Skin epidermis (tissue), 12 donors: ENCODE results near the gene ANP32D.
A peak's percentile ranks its signal among the peaks of the same experiment; 100 is the strongest.
"Not testable (repeated sequence)": the region's sequence is repeated elsewhere in the genome, so short reads cannot be mapped to it uniquely, and the experiment has no call there.

Source experiments
- H3K27ac ChIP-seq, 21 experiments: fragments of 200-600 bp; sonication (generic) in 11 of 21; one replicate each; pipeline ENCODE4 v1.5.0; 2020; ENCODE audit warnings: mild to moderate bottlenecking in 3 of 21, inconsistent platforms in 2 of 21, moderate library complexity in 2 of 21
- H3K4me3 ChIP-seq, 7 experiments: fragments of 200-600 bp; sonication (generic) in 2 of 7; one replicate each; pipeline ENCODE4 v1.5.0; 2020; ENCODE audit warnings: inconsistent platforms in 2 of 7, mild to moderate bottlenecking in 2 of 7, moderate library complexity in 1 of 7

ANP32D gene

DNA sequence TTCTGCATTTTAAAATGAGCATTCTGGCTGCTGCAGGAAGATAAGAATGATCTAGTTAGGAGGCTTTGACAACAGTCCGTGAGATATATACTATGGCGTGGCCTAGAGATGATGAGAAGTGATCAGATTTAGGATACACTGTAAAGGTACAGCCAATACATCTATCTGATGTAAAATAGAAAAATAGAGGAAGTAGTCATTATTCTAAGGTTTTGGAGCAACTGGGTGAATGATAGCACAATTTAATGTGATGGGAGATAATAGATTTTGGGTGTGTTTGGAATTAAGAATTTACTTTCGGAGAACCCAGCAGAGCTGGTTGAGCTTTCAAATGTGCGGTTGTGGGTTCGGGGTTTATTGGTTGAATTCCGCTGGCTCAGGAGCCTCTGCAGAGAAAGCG, at the start of gene ANP32D:
Gene ANP32D (plus strand): TSS at position 301 of the 400 bp plus-strand sequence. CDS start 106 bp downstream, outside the sequence.
- Histone ChIP-seq H3K4me3 (no peak within 1 kb of the TSS), H3K27ac (no peak within 1 kb of the TSS)

DNA sequence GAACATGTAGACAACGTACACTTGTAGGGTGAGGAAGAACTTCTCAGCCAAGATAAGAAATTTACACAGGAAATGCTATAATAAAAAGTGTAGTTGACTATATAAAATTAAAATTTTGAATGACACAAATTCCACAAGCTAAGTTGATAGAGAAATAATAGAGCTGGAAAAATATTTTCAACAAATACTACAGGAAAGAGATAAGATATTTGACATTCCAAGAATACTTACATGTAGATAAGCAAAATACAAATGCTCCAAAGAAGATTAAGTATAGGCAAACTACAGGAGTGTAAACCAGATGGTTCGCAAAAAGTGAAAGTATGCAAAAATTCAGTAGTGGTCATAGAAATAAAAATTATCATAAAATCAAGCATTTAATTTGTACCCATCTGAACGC, 49.2 kb upstream of the ANP32D start:
- Histone ChIP-seq H3K4me3 (no peak overlapping the region), H3K27ac (no peak overlapping the region)

DNA sequence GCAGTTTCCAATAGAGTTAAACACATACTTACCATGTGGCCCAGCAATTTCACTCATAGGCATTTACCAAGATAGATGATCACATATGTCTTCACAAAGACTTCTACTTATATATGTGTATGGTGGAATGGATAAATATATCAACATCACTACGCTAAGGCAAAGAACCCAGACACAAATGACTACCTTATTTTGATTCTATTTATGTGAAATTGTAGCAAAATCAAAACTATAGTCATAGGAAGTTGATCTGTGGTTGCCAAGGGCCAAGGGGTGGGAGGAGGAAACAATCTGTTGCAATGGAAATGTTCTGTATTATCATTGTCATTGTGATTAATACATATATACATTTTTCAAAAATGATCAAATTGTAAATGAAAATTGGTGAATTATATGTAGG, 47.7 kb upstream of the ANP32D start:
- Histone ChIP-seq H3K4me3 (no peak overlapping the region), H3K27ac (no peak overlapping the region)

DNA sequence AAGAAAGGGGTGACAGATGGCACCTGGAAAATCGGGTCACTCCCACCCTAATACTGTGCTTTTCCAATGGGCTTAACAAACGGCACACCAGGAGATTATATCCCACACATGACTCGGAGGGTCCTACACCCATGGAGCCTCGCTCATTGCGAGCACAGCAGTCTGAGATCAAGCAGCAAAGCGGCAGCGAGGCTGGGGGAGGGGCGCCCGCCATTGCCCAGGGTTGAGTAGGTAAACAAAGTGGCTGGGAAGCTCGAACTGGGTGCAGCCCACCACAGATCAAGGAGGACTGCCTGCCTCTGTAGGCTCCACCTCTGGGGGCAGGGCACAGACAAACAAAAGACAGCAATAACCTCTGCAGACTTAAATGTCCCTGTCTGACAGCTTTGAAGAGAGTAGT, 38.3 kb upstream of the ANP32D start:
- H3K27ac ChIP-seq, H3K4me3 ChIP-seq: not testable (repeated sequence)

DNA sequence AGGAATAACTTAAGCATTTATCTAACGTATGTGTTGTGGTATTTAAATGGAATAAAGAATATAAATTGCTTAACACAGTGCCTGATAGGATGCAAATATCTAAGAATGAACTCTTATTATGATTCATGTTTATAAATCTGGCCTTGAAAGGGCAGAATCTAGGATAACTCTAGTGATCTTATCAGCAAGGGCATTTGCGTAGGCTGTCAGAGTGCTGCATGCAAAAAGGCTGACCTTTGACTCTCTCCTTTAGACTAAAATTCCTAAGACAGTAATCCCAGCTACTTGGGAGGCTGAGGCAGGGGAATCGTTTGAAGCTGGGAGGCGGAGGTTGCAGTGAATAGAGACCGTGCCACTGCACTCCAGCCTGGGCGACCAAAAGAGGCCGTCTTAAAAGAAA, 31.3 kb upstream of the ANP32D start:
- Histone ChIP-seq H3K27ac (no peak overlapping the region), H3K4me3 (no peak overlapping the region)

DNA sequence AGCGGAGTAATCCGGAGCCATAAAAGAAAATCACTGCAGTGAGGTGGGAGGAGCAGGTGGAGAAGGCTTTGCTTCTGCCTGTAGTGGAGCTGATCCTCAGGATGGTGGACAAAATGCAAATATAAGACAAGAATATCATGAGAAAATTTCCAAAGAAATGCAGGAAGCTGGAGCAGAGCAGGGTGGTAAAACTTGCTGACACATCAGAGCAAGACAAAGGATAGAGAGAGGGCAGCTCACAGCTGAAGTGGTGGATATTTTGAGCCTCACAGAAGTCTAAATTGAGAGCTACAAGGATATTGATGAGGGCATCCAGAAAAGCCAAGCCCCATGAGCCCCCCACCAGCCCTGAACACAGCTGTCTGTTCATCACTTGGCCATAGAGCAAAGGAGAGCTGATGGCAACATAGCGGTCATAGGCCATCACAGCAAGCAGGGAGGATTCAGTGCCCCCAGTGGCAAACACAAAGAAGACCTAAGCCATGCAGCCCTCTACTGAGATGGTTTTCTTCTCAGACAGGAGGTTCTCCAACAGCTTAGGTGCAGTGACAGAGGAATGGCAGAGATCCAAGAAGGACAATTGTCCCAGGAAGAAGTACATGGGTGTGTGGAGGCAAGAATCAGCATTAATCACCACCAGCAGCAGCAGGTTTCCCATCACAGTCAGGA, 30.0 kb upstream of the ANP32D start:
- Histone ChIP-seq H3K4me3 (no peak overlapping the region), H3K27ac (no peak overlapping the region)

DNA sequence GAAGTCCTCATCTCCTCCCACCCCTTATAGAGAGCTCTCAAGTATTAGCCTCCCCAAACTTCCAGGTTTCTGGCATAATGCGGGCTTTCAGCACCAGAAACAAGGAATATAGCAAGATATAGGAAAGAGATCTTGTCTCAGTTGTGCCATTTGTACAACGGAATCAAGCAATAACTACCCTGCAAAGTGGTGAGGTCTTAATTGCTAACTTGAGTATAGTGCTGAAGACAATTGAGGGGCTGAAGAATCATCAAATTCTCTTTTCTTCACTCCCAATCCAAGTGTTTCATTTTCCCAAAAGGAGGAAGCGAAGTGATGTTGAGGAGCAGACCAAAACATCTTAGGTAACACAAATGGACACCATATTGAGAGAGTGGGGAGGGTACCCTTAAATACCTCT, 26.8 kb upstream of the ANP32D start:
- Histone ChIP-seq H3K4me3 (no peak overlapping the region), H3K27ac (no peak overlapping the region)

DNA sequence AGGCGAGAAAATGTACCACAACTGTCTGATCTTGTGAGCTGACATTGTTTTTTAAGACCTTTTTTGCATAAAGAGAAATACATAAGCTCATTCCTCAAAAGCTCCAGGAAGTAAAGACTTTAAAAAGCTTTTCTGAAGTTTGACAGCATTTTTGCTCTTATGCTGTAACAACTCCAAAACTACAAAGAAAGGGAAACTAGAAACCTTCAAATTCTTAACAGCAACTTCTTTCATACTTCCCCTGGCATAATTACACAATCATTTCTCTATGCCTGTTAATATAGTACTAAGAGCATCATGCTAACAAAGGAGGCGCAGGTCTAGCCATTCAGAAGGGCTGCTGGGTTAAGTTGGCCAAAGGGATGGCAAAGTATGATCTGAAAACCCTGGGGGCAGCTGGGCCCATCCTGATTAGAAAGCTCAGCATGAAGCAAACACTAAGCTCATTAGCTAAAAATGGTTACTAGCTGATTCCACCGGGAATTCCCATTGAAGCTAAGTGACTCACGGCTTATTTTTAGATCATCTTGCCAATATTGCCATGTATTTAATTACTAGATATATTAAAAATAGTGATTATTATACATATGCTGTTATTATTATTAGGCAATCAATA, 26.1 kb upstream of the ANP32D start:
- Histone ChIP-seq H3K27ac (no peak overlapping the region), H3K4me3 (no peak overlapping the region)

DNA sequence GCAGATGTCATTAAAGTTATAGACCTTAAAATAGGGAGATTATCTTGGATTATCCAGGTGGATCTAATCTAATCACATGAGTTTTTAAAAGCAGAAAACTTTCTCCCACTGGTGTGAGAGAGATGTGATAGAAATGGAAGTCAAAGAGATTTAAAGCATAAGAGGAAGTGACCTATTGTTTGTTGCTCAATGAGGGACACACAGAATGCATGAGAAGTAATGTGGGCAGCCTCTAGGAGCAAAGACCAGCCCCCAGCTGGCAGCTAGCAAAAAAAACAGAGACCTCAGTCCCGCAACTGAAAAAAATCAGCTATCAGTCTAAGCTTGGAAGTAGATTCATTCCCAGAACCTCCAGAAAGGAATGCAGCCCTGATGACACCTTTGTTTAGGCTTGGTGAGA, 24.6 kb upstream of the ANP32D start:
- Histone ChIP-seq H3K4me3 (no peak overlapping the region), H3K27ac (no peak overlapping the region)

DNA sequence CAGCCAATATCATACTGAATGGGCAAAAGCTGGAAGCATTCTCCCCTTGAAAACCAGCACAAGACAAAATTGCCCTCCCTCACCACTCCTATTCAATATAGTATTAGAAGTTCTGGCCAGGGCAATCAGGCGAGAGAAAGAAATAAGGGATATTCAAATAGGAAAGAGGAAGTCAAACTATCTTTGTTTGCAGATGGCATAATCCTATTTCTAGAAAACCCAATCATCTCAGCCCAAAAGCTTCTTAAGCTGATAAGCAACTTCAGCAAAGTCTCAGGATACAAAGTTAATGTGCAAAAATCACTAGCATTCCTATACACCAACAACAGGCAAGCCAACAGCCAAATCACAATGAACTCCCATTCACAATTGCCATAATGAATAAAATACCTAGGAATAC, 21.0 kb upstream of the ANP32D start:
- Histone ChIP-seq H3K27ac (no peak overlapping the region), H3K4me3 (no peak overlapping the region)

DNA sequence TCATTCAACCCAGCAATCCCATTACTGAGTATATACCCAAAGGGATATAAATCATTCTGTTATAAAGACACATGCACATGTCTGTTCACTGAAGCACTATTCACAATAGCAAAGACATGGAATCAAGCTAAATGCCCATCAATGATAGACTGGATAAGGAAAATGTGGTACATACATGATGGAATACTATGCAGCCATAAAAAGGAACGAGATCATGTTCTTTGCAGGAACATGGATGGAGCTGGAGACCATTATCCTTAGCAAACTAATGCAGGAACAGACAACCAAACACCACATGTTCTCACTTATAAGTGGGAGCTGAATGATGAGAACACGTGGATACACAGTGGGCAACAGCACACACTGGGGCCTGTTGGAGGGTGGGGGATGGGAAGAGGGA, 19.4 kb upstream of the ANP32D start:
- not testable (repeated sequence) for H3K4me3 ChIP-seq, H3K27ac ChIP-seq

DNA sequence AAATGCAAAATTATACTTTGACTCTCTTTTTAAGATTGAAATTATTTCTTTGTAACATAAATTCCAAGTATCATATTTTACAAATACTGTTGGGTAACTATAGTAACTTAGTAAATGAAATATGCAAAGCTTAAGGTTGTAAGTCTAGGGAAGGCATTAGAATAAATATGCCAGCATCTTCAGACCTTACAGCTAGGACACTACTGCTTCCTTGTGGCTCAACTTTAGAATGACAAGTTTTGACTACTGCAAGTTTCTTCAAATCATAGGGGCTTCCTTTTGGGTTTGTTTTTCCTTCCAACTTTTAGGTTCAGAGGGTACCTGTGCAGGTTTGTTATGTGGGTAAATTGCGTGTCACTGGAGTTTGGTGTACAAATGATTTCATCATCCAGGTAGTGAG, 17.7 kb upstream of the ANP32D start:
- no peak overlapping the region for H3K4me3 ChIP-seq
- no peak overlapping the region for H3K27ac ChIP-seq

DNA sequence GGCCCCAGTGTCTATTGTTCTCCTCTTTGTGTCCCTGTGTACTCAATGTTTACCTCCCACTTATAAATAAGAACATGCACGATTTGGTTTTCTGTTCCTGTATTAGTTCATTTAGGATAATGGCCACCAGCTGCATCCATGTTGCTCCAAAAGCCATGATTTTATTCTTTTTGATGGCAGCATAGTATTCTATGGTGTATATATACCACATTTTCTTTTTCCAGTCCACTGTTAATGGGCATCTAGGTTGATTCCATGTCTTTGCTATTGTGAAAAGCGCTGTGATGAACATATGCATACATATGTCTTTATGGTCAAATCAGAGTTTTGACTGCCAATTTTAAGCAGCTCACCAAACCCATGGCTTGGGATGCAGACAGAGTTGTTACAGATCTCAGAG, 17.2 kb upstream of the ANP32D start:
- no peak overlapping the region for H3K4me3 ChIP-seq
- no peak overlapping the region for H3K27ac ChIP-seq

DNA sequence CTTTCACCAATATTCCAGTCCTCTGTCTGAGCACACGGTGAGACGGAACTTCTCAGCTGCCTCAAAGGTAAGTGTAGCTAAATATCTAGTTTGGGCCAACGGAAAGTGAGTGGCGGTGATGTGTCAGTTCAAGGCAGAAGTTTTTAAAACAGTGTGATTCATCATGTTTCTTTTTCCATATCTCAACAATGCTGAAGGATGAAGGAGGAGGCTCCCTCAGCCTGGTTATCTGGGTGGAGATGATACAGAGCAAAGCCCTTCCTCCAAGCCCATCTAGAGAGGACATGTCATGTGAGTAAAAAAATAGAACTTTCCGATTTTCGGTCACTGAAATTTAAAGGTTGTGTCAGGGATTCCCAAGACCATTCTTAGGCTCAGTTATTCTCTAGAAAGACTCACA, 13.1 kb upstream of the ANP32D start:
- Histone ChIP-seq H3K4me3 (no peak overlapping the region), H3K27ac (no peak overlapping the region)

DNA sequence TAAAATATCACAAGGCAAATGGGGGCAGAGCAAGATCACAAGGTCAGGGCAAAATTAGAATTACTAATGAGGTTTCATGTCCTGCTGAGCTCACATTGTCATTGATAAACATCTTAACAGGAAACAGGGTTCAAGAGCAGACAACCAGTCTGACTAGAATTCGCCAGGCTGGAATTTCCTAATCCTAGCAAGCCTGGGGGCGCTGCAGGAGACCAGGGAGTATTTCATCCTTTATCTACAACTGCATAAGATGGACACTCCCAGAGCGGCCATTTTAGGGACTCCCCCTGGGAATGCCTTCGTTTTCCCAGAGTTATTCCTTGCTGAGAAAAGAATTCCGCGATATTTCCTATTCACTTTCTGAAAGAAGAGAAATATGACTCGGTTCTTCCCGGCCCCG, 3.3 kb upstream of the ANP32D start:
- not testable (repeated sequence) for H3K4me3 ChIP-seq, H3K27ac ChIP-seq

DNA sequence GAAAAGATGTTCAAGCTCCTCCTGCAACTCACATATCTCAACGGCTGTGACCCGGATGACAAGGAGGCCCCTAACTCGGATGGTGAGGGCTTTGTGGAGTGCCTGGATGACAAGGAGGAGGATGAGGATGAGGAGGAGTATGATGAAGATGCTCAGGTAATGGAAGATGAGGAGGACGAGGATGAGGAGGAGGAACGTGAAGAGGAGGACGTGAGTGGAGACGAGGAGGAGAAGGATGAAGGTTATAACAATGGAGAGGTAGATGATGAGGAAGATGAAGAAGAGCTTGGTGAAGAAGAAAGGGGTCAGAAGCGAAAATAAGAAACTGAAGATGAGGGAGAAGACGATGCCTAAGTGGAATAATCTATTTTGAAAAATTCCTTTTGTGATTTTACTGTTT, 702 bp downstream of the ANP32D start:
- Histone ChIP-seq H3K4me3 (no peak overlapping the region), H3K27ac (no peak overlapping the region)

DNA sequence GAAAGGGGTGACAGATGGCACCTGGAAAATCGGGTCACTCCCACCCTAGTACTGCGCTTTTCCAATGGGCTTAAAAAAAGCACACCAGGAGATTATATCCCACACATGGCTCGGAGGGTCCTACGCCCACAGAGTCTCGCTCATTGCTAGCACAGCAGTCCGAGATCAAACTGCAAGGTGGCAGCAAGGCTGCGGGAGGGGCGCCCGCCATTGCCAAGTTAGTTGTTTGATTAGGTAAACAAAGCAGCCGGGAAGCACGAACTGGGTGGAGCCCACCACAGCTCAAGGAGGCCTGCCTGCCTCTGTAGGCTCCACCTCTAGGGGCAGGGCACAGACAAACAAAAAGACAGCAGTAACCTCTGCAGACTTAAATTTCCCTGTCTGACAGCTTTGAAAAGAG, 2.1 kb downstream of the ANP32D start:
- H3K4me3 ChIP-seq, H3K27ac ChIP-seq: not testable (repeated sequence)

DNA sequence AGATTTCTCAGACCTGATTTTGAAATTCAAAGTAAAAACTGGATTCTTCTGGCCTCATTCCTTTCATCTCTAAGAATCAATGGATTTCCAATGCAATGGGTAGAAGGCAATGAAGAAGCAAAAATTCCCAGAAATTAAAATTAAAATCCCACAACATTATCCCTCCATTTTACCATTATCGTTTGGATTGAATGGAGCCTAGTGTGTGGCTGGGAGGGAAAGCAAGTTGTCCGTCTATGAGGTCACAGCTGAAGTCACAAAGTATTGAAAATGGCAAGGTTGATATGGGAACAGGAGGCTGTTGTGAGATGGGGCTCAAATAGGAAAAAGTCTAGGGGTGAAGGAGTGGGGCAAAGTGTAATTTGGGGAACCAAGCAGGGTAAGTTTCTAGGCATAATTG, 9.8 kb downstream of the ANP32D start, which contains the start of gene C12orf54:
Gene C12orf54 (plus strand): TSS at position 301 of the 400 bp plus-strand sequence. CDS start 799 bp downstream, outside the sequence.
- H3K4me3 ChIP-seq = no peak within 1 kb of the TSS
- H3K27ac ChIP-seq = no peak within 1 kb of the TSS

DNA sequence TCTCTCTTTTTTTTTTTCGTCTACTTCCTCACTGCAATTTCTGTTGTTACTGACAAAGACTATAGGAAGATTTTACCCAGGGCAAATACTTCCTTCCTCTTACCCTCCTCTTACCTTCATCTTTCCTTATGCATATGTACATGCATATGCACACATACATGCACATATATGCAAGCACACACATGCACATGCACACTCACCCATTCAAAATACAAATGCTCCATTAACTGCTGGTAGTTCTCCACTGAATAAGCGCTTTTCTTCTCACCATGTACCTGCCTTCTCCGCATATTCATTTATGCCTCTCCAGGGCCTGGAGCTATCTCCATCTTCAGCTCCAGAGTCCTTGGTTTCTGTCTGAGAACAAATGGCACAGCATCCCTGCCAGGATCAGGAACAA, 10.6 kb downstream of the ANP32D start:
- Histone ChIP-seq H3K27ac (no peak overlapping the region), H3K4me3 (no peak overlapping the region)

DNA sequence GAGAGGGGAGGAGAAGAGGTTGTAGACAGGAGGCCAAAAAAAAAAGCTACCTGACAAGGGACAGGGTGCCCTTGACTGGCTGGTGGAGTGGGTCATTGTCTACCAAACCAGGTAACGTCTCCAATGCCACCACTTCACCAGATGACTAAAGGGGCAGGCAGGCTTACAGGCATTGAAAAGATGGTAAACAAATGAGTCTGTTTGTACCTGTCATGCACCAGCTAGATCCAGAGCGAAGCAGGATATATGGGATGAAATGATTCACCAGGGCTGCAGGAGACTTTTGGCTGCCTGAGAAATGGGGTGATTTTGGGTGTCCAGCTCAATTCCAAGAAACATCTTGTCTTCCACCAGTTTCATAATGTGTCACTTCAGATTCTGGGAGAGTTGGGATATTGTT, 13.9 kb downstream of the ANP32D start:
- Histone ChIP-seq H3K4me3 (no peak overlapping the region), H3K27ac (peak overlapping the region in 1 of 21 experiments; percentile 17)

DNA sequence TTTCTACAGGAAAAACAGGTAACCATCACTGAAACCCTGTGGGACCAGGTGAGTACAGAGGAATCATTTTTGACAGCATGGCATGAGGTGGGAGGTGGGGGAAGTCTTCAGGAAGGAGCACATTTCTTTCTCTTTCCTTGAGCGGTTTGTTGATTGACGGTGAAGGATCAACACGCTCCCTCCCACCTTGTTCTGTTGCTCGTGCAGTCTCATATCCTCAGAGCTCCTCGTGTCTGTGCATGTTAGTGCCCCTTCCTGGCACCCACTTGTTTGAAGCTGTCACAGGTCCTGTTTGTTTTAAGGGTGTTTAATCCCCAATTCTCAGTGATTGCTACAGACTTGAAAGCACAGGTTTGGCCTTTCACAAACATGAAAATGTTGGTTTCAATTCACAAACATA, 14.3 kb downstream of the ANP32D start:
- H3K27ac ChIP-seq = peak overlapping the region in 2 of 21 experiments; percentile 5 to 17
- no peak overlapping the region for H3K4me3 ChIP-seq

DNA sequence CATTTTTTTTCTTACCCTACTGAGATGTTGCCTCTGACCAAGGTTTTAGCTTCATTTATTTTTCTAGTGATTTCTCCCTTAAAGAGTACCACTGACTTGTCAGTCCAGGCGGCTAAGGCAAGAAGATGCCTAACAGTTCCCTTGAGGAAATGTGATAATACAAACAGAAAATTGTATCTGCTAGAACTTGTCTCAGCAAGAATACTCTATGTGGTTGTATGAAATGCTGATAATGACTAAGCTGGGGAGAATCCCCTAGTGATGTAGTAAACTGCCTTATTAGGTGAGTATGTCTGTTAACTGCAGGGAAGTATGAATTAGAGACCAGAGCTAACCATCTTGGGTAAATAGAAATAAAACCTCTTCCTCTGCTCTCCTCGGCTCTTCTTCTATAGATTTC, 16.7 kb downstream of the ANP32D start:
- H3K4me3 ChIP-seq = no peak overlapping the region
- peak overlapping the region in 6 of 21 experiments; percentile 3 to 76 (median 44) for H3K27ac ChIP-seq
